GM21528 (cell line): ENCODE results near the gene CTRL.
"Not testable (repeated sequence)": the region's sequence is repeated elsewhere in the genome, so short reads cannot be mapped to it uniquely, and the experiment has no call there.

Experiments
- ATAC-seq: cut with Tn5 transposase; IDR thresholded peaks from one replicate; pipeline ENCODE4 v1.9.1; 2021; ENCODE audit warnings: mild to moderate bottlenecking, moderate library complexity; ENCODE audit not compliant: unreplicated experiment, low FRiP score

CTRL gene

DNA sequence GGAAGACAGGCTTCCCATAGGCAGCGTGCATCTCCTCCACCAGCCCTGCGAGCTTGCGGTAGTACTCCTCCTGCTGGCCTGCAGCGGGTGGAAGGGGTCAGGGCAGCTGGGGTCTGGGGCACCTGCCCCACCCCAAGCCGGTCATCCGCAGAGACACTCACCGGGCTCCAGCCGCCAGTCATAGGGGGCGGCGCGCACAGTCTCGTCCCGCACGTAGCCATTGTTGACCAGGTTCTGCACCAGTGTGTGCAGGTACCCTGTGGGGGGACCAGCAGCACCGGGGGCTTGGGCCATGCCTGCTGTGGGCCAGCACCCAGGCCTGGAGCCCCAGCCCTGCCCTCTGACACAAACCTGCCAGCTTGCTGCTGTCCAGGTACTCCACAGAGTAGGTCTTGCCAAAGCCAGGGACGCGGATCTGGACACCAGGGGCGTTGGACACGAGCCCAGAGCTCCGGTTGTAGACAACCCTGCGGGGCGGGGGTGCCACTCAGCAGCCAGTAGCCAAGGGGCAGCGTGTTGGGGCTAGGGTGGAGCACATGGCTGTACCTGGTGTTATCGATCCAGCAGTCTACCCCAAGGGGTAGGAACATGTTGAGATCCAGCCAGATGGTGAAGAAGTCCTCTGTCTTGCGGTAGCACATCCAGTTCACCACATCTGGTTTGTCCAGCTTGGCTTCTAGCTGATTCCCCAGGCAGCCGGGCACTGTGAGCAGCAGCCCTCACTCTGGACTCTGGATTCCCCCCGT lies 11.0 kb upstream of the CTRL start:
- ATAC-seq = no peak

DNA sequence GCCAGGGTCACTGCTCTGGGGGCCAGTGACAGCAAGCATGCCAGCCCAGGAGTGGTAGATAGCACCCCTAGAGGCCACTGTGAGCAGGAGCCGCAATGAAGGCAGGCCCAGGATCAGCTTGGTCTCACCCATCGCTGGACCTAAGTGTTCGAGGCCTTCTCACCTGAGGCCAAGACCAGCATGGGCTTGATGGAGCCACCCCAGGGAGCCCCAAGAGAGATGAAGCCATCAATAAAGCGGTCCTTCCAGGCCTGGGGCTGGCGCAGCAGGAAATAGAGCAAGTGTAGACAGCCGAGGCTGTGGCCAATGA lies 10.5 kb upstream of the CTRL start:
- no peak for ATAC-seq

DNA sequence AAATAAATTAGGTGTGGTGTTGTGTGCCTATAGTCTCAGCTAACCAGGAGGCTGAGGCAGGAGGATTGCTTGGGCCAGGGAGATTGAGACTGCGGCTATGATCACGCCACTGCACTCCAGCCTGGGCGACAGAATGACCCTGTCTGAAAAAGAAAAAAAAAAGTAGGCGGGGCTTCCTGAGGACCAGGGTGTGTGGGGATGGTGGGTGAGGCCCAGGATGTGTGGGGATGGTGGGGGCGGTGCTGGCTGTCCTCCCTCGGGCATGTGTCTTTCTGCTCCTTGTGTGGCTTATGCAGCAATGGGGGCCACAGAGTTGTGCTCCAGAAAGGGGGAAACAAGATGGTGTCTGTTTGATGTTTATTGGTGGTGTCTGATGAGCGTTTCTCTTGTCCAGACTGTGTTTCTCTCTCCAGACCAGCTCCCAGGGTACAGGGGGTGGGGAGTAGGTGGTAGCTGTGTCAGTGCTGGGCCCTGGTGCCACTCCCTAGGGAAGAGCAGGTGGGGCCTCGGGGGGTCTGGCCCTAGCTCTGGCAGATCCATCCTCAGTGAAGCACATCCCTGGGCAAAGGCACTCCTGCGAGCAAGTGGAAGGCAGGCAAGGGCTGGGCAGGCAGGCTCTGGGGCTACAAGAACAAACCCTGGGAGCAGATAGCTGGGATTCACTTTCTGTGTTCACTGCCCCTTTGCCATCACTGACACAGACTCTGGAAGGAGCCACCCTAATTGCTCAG lies 10.0 kb upstream of the CTRL start:
- ATAC-seq = no peak

DNA sequence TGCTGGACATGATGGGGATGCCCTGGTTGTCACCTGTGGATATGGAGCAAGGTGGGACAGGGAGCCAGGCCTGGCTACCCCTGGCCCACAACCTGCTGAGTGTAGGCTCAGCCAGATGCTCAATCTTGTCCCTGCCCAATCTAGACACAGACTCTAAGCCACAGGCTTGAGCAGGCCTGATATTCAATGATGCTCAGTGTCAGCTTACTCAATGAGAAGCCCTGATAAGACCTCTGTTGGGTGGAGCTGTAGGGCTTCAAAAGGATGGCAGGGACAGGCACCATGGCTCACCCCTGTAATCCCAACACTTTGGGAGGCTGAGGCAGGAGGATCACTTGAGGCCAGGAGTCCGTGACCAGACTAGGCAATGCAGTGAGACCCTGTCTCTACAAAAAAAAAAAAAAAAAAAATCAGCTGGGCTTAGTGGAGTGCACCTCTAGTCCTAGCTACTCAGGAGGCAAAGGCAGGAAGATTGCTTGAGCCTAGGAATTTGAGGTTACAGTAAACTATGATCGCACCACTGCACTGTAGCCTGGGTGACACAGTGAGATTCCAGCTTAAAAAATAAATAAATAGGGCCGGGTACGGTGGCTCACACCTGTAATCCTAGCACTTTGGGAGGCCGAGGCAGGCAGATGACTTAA lies 8.9 kb upstream of the CTRL start:
- no peak for ATAC-seq

DNA sequence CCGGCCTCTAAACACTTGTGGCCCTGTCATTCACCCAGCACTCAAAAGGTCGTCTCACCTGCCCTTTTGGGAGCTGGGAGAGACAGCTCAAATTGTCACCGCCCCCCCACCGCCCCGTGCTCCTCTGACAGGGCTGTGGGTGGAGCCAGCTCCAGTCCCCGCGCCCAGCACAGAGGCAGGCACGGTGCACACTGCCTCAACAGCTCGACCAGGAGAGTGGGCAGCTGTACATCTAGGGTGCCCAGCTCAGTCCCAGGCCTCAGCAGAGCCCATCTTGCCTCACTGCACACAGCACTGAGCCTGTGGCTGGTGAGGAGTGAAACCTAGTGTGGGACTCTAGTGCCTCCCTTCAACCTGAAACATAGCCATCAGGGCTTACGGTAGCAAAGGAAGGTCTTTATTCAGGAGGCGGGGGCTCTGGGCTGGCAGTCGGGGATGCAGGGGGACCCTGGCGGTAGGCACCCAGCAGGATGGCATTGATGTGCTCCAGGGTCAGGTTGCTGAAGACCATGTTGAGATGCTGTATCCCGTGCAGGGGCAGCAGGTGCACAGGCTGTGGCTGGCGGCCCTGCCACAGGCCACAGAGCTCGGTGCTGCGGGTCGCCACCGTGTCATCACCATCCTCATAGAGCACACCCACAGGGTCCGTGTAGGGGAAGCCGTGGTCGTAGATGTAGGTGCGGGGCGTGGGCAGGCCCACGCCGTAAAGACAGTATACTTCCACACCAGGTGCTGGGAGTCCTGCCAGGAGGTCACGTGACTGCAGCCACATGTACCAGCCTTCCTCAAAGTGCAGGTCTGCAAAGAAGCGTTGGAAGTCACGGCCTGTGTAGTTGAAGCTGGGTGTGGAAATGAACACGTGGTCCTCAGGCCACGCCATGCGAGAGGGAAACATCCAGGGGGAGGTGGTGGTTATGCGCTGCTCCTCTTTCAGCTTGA lies 8.1 kb upstream of the CTRL start:
- ATAC-seq = no peak

DNA sequence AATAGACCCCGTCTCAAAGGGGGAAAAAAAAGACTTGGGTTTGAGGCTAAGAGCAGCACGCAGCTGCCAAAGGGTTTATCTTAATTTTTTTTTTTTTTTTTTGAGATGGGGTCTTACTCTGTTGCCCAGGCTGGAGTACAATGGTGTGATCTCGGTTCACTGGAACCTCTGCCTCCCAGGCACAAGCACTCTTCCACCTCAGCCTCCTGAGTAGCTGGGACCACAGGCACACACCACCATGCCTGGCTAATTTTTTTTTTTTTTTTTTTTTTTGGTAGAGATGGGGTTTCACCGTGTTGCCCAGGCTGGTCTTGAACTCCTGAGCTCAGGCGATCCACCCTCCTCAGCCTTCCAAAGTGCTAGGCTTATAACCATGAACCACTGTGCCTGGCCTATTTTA lies 6.1 kb upstream of the CTRL start:
- ATAC-seq = not testable (repeated sequence)

DNA sequence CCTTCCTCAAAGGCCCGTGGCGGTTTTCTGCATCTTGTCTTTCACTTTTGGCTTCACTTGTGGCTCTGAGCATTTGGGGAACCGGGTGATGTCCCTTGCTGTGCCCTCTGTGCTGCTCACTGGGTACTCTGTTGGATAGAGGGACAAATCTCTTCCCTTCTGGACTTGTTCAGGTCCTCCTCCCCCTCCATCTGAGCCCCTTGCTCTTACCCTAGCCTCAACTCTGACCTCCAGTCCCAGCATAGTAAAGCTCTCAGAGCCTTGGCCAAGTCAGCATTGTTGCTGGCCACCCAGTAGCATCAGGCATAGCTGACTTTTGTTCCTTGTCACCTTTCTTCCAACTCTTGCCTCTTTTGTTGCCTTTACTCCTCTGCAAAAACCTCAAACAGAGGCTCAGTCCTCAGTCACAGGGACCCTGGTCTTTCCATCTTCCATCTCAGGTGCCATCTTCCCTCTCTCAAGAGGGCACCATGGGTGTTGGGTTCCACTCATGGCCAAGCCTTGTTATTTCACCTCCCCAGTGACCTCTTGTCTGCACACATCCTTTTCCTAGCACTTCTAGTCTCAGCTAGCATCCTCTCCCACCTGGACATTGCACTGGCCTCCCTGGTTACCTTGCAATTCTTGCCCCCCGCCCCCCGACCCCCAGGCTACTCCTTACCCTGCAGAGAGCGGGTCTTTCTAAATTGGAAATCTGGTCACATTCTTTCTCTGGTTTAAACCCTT lies 5.4 kb upstream of the CTRL start:
- peak; percentile 49 for ATAC-seq

DNA sequence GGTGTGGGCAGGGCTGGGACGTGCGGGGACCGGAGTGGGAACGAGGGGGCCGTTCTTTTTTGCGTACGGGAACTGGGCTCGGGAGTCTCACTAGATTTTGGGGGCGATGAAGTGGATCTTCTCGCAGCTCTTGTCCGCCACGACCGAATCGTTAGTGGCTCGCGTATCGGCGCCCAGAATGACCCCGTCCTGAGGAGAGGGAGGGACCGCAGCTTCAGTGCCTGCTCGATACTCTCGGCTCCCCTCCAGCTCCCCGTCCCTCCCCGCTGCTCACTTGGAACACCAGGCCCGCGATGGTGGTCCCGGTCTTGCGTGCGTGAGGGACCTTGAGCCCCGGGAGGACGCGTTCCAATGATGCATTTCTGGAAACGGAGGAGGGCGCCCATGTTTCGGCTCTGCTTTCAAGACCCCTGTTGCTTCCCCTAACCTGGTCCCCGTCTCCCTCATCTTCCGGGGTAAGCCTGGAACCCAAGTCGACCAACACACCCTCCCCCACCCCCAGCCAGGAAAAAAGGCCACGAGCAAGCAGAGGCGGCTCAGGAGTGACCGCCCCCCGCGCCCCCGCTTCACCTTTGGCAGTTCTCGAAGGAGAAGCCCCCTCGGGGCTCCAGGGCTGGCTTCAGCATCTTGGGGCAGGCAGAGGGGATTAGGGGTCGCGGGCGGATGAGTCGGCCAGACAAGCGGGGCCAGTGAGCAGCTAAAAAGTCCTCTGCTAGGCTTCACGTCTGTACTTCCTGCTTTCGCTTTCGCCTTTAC lies 4.6 kb upstream of the CTRL start, which contains the start of gene PSMB10:
Gene PSMB10 (minus strand): TSS at position 727 of the 756 bp plus-strand sequence. CDS start 101 bp downstream, at position 626.
- ATAC-seq = peak; percentile 2

DNA sequence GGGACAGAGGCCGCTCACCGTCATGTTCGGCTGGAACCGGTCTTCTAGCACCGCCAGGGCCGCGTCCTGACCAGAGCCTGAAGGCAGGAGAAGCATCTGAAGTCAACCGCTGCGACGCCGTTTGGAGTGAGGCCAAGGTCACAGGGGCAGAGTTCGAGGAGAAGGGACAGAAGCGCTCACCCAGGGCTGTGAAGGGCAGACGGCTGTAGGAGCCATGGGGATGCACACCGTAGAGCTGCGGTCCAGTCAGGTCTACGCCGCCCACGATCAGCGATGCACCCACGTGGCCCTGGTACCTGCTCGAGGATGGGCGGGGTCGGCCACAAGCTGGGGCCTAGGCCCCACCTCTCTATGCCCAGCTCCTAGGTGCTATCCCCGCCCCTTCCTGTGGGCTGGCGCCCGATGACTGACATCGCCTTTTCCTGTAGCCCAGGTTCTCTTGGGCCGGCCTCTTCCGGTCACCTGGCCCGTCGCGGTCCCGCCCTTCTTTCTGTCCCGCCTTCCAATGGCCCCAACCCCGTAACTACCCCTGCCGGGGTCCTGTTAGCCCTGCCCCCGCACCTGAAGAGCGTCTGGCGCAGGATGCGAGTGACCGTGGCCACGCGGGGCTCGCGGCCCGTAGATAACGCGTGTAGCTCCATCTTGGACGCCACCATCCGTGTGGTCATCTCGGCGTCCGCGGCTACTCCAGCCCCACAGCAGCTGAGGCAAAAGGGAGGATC lies 3.9 kb upstream of the CTRL start:
- ATAC-seq = peak; percentile 82

DNA sequence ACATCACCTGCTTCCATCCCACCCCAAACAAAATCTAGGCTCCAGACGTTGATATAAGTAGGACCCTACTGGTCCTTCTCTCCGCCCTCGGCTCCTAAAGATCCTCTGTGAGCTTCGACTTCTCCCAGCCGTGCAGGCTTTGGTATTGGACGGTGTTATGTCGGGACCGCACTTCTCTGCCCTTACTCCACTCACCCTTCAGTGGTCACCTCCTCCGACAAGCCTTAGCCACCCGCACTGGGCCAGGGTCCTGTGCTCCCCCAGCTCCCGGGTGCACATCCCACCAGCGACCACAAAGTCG lies 3.4 kb upstream of the CTRL start:
- ATAC-seq = no peak

DNA sequence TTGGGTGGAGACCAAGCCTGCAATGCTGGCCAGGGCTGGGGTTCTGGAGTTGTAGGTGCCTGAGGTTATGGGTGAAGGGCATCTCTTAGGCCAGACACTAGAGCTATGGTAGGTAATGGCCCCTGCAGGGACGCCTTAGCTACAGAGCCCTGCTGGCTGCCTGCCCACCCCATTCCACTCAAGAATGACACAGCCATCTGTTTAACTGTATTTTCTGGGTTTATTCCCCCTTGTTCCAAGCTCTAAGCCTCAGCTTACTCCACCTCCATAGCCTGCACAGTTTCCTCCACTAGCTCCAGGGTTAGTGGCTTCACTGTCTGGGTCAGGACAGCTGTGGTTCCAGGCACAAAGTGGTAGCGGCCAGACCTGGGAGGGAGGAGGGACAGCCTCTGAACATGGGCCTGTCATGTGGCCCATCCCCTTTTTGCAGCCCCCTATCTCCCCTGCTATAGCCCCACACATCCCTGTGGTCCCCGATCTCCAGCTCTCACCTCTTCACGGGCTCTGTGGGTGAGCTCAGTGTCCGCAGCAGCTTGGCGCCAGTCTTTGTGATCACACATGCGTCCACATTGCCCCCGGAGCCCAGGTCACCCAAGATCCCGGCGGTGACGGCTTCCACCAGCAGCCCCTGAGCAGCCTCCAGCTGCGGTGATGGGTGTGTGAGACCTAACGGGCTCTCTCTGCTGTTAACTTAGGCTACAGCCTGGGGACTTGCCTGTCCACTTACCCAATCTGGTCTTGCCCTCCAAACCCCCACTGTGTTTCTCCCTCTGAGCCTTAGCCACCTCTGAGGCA lies 2.8 kb upstream of the CTRL start:
- no peak for ATAC-seq

DNA sequence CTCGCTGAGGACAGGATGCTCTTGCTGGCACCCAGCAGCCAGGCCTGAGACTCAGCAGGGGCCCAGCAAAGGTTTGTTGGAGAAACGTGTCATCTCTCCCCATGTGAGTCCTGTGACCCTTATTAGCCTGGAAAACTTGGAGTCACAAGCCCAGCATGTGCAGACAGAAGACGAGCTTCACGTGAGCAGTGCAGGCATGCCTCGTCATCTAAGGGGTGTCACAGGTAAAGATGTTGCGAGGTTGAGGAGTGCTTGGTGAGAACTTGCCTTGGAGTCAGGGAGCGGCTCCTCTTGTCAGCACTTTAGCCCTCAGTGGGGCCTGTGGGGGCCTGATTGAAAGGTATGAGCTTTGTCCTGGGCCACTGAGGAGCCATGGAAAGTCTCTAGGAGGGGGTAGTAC lies 2.1 kb upstream of the CTRL start:
- no peak for ATAC-seq

DNA sequence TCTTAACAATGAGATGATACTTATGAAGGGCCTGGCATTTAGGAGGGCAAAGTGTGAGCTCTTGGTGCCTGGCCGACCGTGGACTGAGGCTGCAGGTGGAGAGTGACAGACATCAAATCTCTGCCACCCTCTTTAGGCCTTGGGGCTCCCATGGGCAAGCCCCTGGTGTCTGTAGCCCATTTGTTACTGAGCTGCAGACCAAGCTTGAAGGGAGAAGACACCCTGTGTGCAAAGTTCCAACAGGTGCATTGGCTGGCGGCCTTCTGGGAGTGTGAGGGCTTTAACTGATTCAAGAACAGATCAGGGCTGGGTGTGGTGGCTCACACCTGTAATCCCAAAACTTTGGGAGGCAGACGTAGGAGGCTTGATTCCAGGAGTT lies 789 bp upstream of the CTRL start:
- ATAC-seq = no peak

DNA sequence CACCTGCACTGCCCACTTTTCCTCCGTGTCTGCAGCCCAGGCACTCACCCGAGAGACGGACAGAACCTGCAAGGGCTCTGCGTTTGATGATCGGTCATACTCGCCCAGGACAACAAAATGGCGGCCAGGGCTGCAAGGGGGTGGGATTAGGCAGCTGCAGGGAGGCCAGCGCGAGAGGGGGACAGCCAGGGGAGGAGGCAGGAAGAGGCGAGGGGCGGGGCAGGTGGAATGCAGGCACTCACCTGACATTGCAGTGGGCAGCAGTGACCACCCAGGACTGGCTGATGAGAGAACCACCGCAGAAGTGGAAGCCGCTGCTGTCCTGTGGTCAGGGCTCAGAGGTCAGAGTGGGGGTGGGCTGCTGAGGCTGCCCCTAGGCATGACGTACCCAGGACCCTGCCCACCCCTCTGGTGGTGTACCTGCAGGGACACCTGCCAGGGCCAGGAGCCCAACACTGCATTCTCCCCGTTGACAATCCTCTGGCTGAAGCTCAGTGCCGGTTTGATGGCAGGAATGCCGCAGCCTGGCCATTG lies 917 bp downstream of the CTRL start:
- ATAC-seq = no peak

DNA sequence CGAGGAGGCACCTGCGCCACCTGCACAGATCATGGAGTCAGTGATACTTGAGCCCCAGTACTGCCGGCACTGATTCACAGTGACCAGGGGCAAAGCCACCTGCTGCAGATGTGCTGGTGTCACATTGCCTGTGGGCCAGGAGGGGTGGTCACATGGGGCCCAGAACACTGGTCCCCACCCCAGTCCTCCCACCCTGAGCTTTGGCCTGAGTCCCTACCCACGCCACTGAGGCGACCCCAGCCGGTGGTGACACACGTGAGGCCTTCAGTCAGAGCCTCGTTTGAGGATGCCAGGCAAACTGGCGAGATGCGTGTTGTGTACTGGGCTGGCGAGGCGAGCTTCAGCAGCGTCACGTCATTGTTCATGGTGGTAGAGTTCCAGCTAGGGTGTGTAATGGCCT lies 1.5 kb downstream of the CTRL start:
- ATAC-seq = no peak

DNA sequence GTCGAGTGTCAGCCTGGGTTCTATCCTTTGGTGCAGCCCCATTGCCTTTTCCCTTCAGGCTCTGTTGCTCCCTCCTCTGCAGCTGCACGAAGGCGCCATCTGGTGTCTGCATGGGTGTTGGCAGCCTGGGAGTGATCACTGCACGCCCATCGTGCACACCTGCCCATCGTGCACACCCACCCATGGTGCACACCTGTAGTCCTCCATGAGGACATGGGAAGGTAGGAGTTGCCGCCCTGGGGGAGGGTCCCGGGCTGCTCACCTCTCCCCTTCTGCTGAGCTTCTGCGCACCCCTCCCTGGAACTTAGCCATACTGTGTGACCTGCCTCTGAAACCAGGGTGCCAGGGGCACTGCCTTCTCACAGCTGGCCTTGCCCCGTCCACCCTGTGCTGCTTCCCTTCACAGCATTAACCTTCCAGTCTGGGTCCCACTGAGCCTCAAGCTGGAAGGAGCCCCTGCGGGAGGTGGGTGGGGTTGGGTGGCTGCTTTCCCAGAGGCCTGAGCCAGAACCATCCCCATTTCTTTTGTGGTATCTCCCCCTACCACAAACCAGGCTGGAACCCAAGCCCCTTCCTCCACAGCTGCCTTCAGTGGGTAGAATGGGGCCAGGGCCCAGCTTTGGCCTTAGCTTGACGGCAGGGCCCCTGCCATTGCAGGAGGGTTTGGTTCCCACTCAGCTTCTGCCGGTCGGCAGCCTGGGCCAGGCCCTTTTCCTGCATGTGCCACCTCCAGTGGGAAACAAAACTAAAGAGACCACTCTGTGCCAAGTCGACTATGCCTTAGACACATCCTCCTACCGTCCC lies 2.9 kb downstream of the CTRL start:
- no peak for ATAC-seq

DNA sequence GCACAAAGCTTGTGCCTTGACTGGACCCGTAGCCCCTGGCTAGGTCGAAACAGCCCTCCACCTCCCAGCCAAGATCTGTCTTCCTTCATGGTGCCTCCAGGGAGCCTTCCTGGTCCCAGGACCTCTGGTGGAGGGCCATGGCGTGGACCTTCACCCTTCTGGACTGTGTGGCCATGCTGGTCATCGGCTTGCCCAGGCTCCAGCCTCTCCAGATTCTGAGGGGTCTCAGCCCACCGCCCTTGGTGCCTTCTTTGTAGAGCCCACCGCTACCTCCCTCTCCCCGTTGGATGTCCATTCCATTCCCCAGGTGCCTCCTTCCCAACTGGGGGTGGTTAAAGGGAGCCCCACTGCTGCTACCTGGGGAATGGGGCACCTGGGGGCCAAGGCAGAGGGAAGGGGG lies 3.5 kb downstream of the CTRL start:
- no peak for ATAC-seq
